SK-N-SH (cell line): Measurements from ENCODE around the gene PPP1R12A. TPM values are rescaled to one million over a fixed set of nuclear protein-coding genes. Genes with fewer than 3 reads are reported as not detected.

Experiments used
- polyA plus RNA-seq, 3 experiments: library from polyadenylated mRNA; depleted of rRNA; stranded (reverse); fragments of >200 nt; gene quantifications; 2 replicates each; pipeline ENCODE4 v1.2.3, GENCODE V29; 2012
- small RNA-seq, 7 experiments: library from RNA; depleted of rRNA; stranded (forward); fragments of <200 nt; gene quantifications; one replicate each; pipeline ENCODE3, GENCODE V24; 2012

PPP1R12A gene
- polyA plus RNA-seq, 1 of the 3 experiments (the other 2 are of a cell fraction), result 26.0 TPM

Small RNA genes within 50 kb of the gene (small RNA-seq; reads per million reads assigned to genes)
- gene RNA5SP363, result 0 reads per million in 7 experiments

Other genes with a start within 250 kb of the PPP1R12A start
- gene PAWR, start 244.1 kb downstream of the PPP1R12A start, polyA plus RNA-seq (2012; rRNA removed), result 0.91 and 1.8 TPM in 2 replicates
- 0.61 and 0.97 TPM in 2 replicates for gene OTOGL, start 164.4 kb upstream of the PPP1R12A start, polyA plus RNA-seq (2012; rRNA removed)